ENCODE results near the gene KANSL2. TPM values are rescaled to one million over a fixed set of nuclear protein-coding genes. Genes with fewer than 3 reads are reported as not detected.
"Not testable (repeated sequence)": the region's sequence is repeated elsewhere in the genome, so short reads cannot be mapped to it uniquely, and the experiment has no call there.

The KANSL2 gene
- total RNA-seq, 2 donors from 2014 or later: 74.2 to 101 TPM

DNA sequence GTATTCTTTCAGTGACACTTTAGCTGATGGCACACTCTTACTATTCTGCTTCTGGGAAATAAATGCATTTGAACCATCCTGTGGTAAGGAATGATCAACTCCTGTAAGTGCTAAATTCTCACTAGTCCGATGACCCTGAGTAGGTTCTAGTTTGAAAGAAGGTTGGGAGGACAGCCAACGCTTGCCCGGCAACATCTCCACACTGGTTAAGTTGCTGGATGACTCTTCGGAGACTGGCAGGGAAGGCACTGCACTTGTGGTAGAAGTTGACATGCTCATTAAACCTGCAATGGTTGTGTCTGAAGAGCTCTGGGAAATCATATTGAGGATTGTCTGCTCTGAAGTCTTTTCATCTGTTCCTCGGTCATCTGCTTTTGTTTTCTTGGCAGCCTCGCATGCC lies 12.0 kb upstream of the KANSL2 start:
- DNase-seq: no peak
- Mint-ChIP-seq H3K4me3 (no peak overlapping the region), H3K36me3 (ENCODE audit: insufficient read depth in 2 of 2) (peaks cover 6 to 39% of the 10 kb centered on the region in 2 donors), H3K27ac (no peak overlapping the region), H3K4me1 (ENCODE audit: low read depth) (peaks cover 11% of the 10 kb centered on the region), H3K27me3 (ENCODE audit: low read depth) (no peaks in the 10 kb centered on the region), H3K9me3 (no peaks in the 10 kb centered on the region)
- no peak for ATAC-seq (replicated peaks in 1 of 2)

DNA sequence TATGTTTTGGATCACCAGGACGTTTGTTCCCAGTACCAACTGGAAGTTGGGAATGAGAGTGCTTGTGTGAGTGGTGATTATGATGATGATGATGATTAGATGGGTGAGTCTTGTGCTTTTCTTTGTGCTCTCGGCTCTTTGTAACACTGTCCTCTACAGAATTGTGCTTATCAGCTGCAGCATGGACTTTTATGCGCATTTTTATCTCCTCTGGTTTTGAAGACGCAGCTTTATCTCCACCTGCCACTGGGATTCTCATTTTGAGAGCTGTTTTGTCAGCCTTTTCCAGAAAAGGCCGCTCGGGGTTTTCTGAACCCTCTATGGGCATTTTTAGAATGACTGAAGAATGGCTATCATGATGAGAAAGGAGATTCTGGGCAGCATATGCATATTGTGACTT lies 11.5 kb upstream of the KANSL2 start:
- Mint-ChIP-seq H3K36me3 (ENCODE audit: insufficient read depth in 2 of 2) (peaks cover 6 to 37% of the 10 kb centered on the region in 2 donors), H3K4me3 (no peak overlapping the region), H3K27me3 (ENCODE audit: low read depth) (no peaks in the 10 kb centered on the region), H3K27ac (peak overlapping the region; percentile 20), H3K9me3 (no peaks in the 10 kb centered on the region), H3K4me1 (ENCODE audit: low read depth) (peaks cover 15% of the 10 kb centered on the region)
- no peak for DNase-seq
- ATAC-seq (replicated peaks in 1 of 2): no peak

- H3K36me3 Mint-ChIP-seq (ENCODE audit: insufficient read depth in 2 of 2): peaks cover 6 to 32% of the 10 kb centered on the region in 2 donors
- no peaks in the 10 kb centered on the region for H3K27me3 Mint-ChIP-seq (ENCODE audit: low read depth)
- H3K4me1 Mint-ChIP-seq (ENCODE audit: low read depth): peaks cover 24% of the 10 kb centered on the region
- no peak for ATAC-seq (replicated peaks in 1 of 2)
- no peak for DNase-seq
- no peak overlapping the region for H3K27ac Mint-ChIP-seq
- no peaks in the 10 kb centered on the region for H3K9me3 Mint-ChIP-seq
- H3K4me3 Mint-ChIP-seq: no peak overlapping the region
Observed at GRCh38 chr12:48691826-48692487, 9.9 kb upstream of the KANSL2 start.

DNA sequence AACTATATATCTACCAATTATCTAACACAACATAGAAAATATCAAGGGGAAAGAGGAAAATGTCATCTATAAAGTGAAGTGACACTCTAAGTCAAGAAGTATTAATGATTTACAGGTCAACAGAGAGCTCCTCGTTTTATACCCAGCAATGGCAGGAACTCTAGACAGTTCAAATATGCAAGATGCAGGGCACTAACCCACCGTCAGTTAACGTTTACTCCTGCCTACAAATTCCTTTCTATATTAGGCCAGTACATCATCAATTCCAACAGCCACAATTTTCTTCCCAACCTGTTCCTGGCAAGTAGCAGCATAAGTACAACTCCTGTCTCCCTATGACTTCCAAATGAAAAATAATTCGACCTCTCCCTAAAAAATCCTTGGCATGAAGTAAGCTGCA lies 9.0 kb upstream of the KANSL2 start:
- ATAC-seq (replicated peaks in 1 of 2) (no peak), DNase-seq (no peak)
- Mint-ChIP-seq H3K27ac (peak overlapping the region; percentile 30), H3K27me3 (ENCODE audit: low read depth) (no peaks in the 10 kb centered on the region), H3K4me1 (ENCODE audit: low read depth) (peaks cover 29% of the 10 kb centered on the region), H3K36me3 (ENCODE audit: insufficient read depth in 2 of 2) (peaks cover 6 to 34% of the 10 kb centered on the region in 2 donors), H3K4me3 (no peak overlapping the region), H3K9me3 (no peaks in the 10 kb centered on the region)

- ATAC-seq (replicated peaks in 1 of 2): no peak
- Mint-ChIP-seq H3K36me3 (ENCODE audit: insufficient read depth in 2 of 2) (peaks cover 6 to 29% of the 10 kb centered on the region in 2 donors), H3K27ac (no peak overlapping the region)
Observed at GRCh38 chr12:48690436-48690835, 8.4 kb upstream of the KANSL2 start.

GRCh38 chr12:48688836-48689235 lies 6.8 kb upstream of the KANSL2 start:
- H3K4me1 Mint-ChIP-seq (ENCODE audit: low read depth): peaks cover 30% of the 10 kb centered on the region
- peak overlapping the region; percentile 61 for H3K27ac Mint-ChIP-seq
- no peaks in the 10 kb centered on the region for H3K9me3 Mint-ChIP-seq
- peaks cover 2 to 20% of the 10 kb centered on the region in 2 donors for H3K36me3 Mint-ChIP-seq (ENCODE audit: insufficient read depth in 2 of 2)
- H3K4me3 Mint-ChIP-seq: no peak overlapping the region
- ATAC-seq (replicated peaks in 1 of 2): no peak
- no peak for DNase-seq
- H3K27me3 Mint-ChIP-seq (ENCODE audit: low read depth): no peaks in the 10 kb centered on the region

More at GRCh38 chr12:48690436-48690835, 8.4 kb upstream of the KANSL2 start:
- Mint-ChIP-seq H3K9me3 (no peaks in the 10 kb centered on the region), H3K4me3 (no peak overlapping the region), H3K27me3 (ENCODE audit: low read depth) (no peaks in the 10 kb centered on the region), H3K4me1 (ENCODE audit: low read depth) (peaks cover 30% of the 10 kb centered on the region)
- DNase-seq: no peak

DNA sequence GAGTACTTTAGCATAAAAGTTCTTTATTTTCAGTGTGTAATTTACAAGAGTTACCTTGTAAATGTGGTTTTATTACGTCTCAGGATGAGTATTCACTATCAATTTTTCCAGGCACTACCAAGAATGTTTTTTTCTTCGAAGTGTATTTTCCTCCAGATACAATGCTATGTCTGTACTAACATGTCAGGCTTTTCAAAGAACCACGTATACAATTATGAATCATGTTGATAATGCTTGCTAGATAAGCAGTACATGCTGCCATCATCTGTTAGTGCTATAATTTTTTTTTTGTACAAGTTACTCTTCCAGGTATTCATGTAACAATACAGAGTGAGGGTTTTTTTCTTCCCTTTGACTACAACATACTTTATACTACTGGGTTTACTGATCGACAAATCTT lies 5.6 kb upstream of the KANSL2 start:
- Mint-ChIP-seq H3K9me3 (no peaks in the 10 kb centered on the region), H3K27ac (peak overlapping the region; percentile 64), H3K36me3 (ENCODE audit: insufficient read depth in 2 of 2) (peaks cover 0 to 9% of the 10 kb centered on the region in 2 donors), H3K4me3 (peak overlapping the region in 1 of 2 donors; percentile 17), H3K27me3 (ENCODE audit: low read depth) (no peaks in the 10 kb centered on the region), H3K4me1 (ENCODE audit: low read depth) (peaks cover 35% of the 10 kb centered on the region)
- ATAC-seq (replicated peaks in 1 of 2) (peak; percentile 62 to 67), DNase-seq (no peak)

- no peak for ATAC-seq (replicated peaks in 1 of 2)
- H3K27ac Mint-ChIP-seq: no peak overlapping the region
- no peaks in the 10 kb centered on the region for H3K27me3 Mint-ChIP-seq (ENCODE audit: low read depth)
- no peak overlapping the region for H3K4me3 Mint-ChIP-seq
- no peak for DNase-seq
- H3K36me3 Mint-ChIP-seq (ENCODE audit: insufficient read depth in 2 of 2): peaks cover 0 to 5% of the 10 kb centered on the region in 2 donors
- H3K4me1 Mint-ChIP-seq (ENCODE audit: low read depth): peaks cover 35% of the 10 kb centered on the region
- no peaks in the 10 kb centered on the region for H3K9me3 Mint-ChIP-seq
Observed at GRCh38 chr12:48686615-48687334, 4.7 kb upstream of the KANSL2 start.

GRCh38 chr12:48686037-48686595 lies 4.1 kb upstream of the KANSL2 start:
- Mint-ChIP-seq H3K9me3 (no peaks in the 10 kb centered on the region), H3K36me3 (ENCODE audit: insufficient read depth in 2 of 2) (peaks cover 3 to 6% of the 10 kb centered on the region in 2 donors), H3K27me3 (ENCODE audit: low read depth) (no peaks in the 10 kb centered on the region), H3K4me1 (ENCODE audit: low read depth) (peaks cover 35% of the 10 kb centered on the region), H3K4me3 (no peak overlapping the region), H3K27ac (no peak overlapping the region)
- DNase-seq: no peak
- no peak for ATAC-seq (replicated peaks in 1 of 2)

DNA sequence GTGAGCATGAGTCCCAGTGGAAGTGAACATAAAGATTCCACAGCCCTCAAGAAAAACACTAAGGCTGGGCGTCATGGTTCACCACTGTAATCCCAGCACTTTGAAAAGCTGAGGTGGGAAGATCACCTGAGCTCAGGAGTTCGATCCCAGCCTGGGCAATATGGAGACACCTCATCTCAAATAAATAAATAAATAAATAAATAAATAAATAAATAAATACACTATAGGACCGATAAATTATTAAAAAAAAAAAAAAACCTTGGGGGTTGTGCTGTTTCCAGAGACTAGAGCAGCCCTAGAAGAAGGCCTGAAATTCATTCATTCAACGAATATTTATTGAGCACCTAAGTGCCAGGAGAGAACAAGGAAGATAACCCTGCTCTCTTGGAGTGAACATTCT lies 1.5 kb upstream of the KANSL2 start:
- peaks cover 14 to 17% of the 10 kb centered on the region in 2 donors for H3K36me3 Mint-ChIP-seq (ENCODE audit: insufficient read depth in 2 of 2)
- no peak overlapping the region for H3K27ac Mint-ChIP-seq
- no peaks in the 10 kb centered on the region for H3K27me3 Mint-ChIP-seq (ENCODE audit: low read depth)
- ATAC-seq (replicated peaks in 1 of 2): no peak
- no peak for DNase-seq
- peaks cover 48% of the 10 kb centered on the region for H3K4me1 Mint-ChIP-seq (ENCODE audit: low read depth)
- H3K4me3 Mint-ChIP-seq: peak overlapping the region in 1 of 2 donors; percentile 97
- H3K9me3 Mint-ChIP-seq: no peaks in the 10 kb centered on the region

DNA sequence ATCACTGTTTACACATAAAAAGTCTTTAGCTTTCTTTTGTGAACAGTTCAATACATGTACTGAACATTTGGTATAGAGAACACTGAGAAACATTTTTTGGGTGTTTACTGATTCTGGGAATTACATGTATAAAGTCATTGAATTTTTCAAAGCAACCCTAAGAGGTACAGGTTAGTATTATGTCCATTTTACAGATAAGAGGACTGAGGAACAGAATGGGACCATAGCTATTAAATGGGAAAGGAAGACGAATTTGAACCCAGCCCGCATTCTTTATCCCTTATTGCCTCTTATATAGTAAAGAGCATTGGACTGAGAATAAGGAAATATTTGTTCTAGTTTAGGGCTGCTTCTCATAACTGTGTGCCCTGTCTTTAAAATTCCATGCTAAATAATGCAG lies 889 bp upstream of the KANSL2 start:
- H3K4me3 Mint-ChIP-seq: peak overlapping the region; percentile 91 to 97
- H3K27me3 Mint-ChIP-seq (ENCODE audit: low read depth): no peaks in the 10 kb centered on the region
- H3K27ac Mint-ChIP-seq: peak overlapping the region; percentile 58
- H3K4me1 Mint-ChIP-seq (ENCODE audit: low read depth): peaks cover 50% of the 10 kb centered on the region
- ATAC-seq (replicated peaks in 1 of 2) (no peak), DNase-seq (no peak)
- peaks cover 15 to 18% of the 10 kb centered on the region in 2 donors for H3K36me3 Mint-ChIP-seq (ENCODE audit: insufficient read depth in 2 of 2)
- no peaks in the 10 kb centered on the region for H3K9me3 Mint-ChIP-seq

DNA sequence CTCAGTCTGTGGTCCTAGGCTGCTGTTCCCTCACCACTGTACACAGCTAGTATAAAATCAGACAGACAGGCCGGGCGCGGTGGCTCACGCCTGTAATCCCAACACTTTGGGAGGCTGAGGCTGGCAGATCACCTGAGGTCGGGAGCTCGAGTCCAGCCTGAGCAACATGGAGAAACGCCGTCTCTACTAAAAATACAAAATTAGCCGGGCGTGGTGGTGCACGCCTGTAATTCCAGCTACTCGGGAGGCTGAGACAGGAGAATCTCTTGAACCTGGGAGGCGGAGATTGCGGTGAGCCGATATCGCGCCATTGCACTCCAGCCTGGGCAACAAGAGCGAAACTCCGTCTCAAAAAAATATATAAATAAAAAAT lies 481 bp upstream of the KANSL2 start:
- not testable (repeated sequence) for DNase-seq; H3K9me3 Mint-ChIP-seq; H3K27me3 Mint-ChIP-seq (ENCODE audit: low read depth); ATAC-seq (replicated peaks in 1 of 2); H3K27ac Mint-ChIP-seq
- peak overlapping the region; percentile 91 to 97 for H3K4me3 Mint-ChIP-seq
- H3K4me1 Mint-ChIP-seq (ENCODE audit: low read depth): peaks cover 50% of the 10 kb centered on the region
- peaks cover 15 to 20% of the 10 kb centered on the region in 2 donors for H3K36me3 Mint-ChIP-seq (ENCODE audit: insufficient read depth in 2 of 2)

- DNase-seq (no peak), ATAC-seq (replicated peaks in 1 of 2) (no peak)
- peak overlapping the region; percentile 91 to 97 for H3K4me3 Mint-ChIP-seq
- H3K4me1 Mint-ChIP-seq (ENCODE audit: low read depth): peaks cover 60% of the 10 kb centered on the region
- H3K27me3 Mint-ChIP-seq (ENCODE audit: low read depth): no peaks in the 10 kb centered on the region
- H3K27ac Mint-ChIP-seq: peak overlapping the region; percentile 94
- H3K9me3 Mint-ChIP-seq: no peaks in the 10 kb centered on the region
- H3K36me3 Mint-ChIP-seq (ENCODE audit: insufficient read depth in 2 of 2): peaks cover 18 to 24% of the 10 kb centered on the region in 2 donors
Observed at GRCh38 chr12:48681399-48681709, 684 bp downstream of the KANSL2 start.

Data from activated T-cell treated with anti-CD3 and anti-CD28 coated beads, Interleukin-2, amount 50 U/mL, for 72 hours (primary cell).